Measurements from ENCODE around the gene TMEM38B.
"Not testable (repeated sequence)": the region's sequence is repeated elsewhere in the genome, so short reads cannot be mapped to it uniquely, and the experiment has no call there.

Gene TMEM38B

DNA sequence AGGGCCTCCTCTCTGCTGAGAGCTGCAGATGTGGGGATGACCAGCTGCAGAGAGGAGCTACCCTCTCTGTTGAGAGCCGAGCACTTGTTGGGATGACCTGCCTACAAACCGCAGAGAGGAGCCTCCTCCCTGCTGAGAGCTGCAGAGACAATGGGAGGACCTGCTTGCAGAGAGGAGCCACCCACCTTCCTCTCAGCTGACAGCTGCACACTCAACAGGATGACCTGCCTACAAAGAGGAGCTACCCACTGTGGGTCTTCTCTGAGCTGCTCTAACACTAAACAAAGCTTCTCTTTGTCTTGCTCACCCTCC, 19.6 kb downstream of the TMEM38B start:
- no peak for DNase-seq (ENCODE audit: low read depth in 1 of 2, low spot score in 1 of 2)

- no peak for DNase-seq (ENCODE audit: low read depth in 1 of 2, low spot score in 1 of 2)
Measured at GRCh38 chr9:105716146-105716545, 21.8 kb downstream of the TMEM38B start.

- DNase-seq (ENCODE audit: low read depth in 1 of 2, low spot score in 1 of 2) = no peak
Measured at GRCh38 chr9:105722099-105722498, 27.8 kb downstream of the TMEM38B start.

GRCh38 chr9:105725370-105725769, 31.0 kb downstream of the TMEM38B start:
- DNase-seq (ENCODE audit: low read depth in 1 of 2, low spot score in 1 of 2) = no peak

DNA sequence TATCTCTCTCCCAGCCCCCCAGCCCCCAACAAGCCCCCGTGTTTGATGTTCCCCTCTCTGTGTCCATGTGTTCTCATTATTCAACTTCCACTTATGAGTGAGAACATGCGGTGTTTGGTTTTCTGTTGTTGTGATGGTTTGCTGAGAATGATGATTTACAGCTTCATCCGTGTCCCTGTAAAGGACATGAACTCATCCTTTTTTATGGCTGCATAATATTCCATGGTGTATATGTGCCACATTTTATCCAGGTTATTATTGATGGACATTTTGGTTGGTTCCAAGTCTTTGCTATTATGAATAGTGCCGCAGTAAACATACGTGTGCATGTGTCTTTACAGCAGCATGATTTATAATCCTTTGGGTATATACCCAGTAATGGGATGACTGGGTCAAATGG, 33.9 kb downstream of the TMEM38B start:
- not testable (repeated sequence) for DNase-seq (ENCODE audit: low read depth in 1 of 2, low spot score in 1 of 2)

GRCh38 chr9:105731420-105731819, 37.1 kb downstream of the TMEM38B start:
- not testable (repeated sequence) for DNase-seq (ENCODE audit: low read depth in 1 of 2, low spot score in 1 of 2)

- no peak for DNase-seq (ENCODE audit: low read depth in 1 of 2, low spot score in 1 of 2)
Measured at GRCh38 chr9:105735366-105735765, 41.0 kb downstream of the TMEM38B start.

DNA sequence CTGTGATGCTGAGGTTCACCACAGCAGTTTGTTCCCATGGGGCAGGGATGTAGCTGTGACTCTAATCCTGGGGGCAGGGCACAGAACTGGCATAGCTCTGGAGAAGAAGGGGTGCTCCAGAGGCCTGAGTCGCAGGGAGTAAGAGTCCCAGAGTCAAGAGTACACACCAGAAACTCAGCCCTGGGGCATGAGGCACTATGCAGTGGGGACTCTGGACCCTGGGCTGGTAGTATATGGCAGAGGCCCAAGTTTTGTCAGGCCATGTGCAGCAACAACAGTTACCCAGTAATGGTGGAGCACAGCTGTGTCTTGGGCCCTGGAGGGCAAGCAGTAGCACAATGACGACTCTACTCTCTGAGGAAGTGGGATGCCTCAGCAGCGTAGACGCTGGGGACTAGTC, 42.9 kb downstream of the TMEM38B start:
- DNase-seq (ENCODE audit: low read depth in 1 of 2, low spot score in 1 of 2) = no peak

DNA sequence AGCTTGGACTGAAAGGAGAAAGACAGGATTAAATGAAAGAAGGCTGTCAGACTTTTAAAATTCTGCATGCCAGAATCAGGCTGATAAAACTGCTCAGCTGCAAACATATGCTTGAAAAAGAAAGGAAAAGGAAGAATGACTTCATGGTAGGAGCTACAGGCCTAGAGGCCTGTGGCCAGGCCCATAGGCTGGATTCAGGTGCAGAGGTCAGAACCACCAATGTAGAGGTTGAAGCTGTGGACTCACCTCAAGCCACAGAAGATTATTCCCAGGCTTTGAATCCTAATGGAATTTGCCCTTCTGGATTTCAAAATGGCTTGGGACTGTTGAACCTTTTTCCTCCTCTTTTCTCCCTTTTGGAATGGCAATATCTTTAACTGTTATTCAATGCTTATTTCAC, 47.7 kb downstream of the TMEM38B start:
- DNase-seq (ENCODE audit: low read depth in 1 of 2, low spot score in 1 of 2) = no peak

DNA sequence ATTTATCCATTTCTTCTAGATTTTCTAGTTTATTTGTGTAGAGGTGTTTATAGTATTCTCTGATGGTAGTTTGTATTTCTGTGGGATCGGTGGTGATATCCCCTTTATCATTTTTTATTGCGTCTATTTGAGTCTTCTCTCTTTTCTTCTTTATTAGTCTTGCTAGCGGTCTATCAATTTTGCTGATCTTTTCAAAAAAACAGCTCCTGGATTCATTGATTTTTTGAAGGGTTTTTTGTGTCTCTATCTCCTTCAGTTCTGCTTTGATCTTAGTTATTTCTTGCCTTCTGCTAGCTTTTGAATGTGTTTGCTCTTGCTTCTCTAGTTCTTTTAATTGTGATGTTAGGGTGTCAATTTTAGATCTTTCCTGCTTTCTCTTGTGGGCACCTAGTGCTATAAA, 53.0 kb downstream of the TMEM38B start:
- DNase-seq (ENCODE audit: low read depth in 1 of 2, low spot score in 1 of 2) = not testable (repeated sequence)

- DNase-seq (ENCODE audit: low read depth in 1 of 2, low spot score in 1 of 2) = no peak
Measured at GRCh38 chr9:105751761-105752160, 57.4 kb downstream of the TMEM38B start.

GRCh38 chr9:105757496-105758251, 63.3 kb downstream of the TMEM38B start:
- no peak for DNase-seq (ENCODE audit: low read depth in 1 of 2, low spot score in 1 of 2)

- no peak for DNase-seq (ENCODE audit: low read depth in 1 of 2, low spot score in 1 of 2)
Measured at GRCh38 chr9:105760053-105760452, 65.7 kb downstream of the TMEM38B start.

DNA sequence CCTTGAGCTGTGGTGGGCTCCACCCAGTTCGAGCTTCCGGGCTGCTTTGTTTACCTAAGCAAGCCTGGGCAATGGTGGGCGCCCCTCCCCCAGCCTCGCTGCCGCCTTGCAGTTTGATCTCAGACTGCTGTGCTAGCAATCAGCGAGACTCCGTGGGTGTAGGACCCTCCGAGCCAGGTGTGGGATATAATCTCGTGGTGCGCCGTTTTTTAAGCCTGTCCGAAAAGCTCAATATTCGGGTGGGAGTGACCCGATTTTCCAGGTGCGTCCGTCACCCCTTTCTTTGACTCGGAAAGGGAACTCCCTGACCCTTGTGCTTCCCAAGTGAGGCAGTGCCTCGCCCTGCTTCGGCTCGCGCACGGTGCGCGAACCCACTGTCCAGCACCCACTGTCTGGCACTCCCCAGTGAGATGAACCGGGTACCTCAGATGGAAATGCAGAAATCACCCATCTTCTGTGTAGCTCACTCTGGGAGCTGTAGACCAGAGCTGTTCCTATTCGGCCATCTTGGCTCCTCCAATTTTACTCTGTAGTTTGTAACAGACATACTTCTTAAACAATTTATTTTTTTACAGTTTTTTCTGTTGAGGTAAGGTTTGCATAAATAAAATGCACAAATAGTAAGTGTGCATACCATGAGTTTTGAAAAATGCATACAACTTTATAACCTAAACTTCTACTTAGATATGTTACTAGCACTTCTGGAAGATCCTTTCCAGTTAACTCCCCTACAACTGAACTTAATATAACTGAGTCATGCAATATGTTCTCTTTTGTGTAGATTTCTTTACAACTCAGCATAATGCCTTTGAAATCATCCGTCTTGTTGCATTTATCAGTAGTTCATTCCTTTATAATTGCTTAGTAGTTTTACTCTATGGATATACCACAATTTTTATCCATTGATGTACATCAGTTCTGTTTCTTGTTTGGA, 88.5 kb downstream of the TMEM38B start:
- DNase-seq (ENCODE audit: low read depth in 1 of 2, low spot score in 1 of 2) = not testable (repeated sequence)

- DNase-seq (ENCODE audit: low read depth in 1 of 2, low spot score in 1 of 2) = not testable (repeated sequence)
Measured at GRCh38 chr9:105783495-105783872, 89.1 kb downstream of the TMEM38B start.

DNA sequence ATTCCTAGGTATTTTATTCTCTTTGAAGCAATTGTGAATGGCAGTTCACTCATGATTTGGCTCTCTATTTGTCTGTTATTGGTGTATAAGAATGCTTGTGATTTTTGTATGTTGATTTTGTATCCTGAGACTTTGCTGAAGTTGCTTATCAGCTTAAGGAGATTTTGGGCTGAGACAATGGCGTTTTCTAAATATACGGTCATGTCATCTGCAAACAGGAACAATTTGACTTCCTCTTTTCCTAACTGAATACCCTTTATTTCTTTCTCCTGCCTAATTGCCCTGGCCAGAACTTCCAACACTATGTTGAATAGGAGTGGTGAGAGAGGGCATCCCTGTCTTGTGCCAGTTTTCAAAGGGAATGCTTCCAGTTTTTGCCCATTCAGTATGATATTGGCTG, 92.5 kb downstream of the TMEM38B start:
- DNase-seq (ENCODE audit: low read depth in 1 of 2, low spot score in 1 of 2) = not testable (repeated sequence)

- no peak for DNase-seq (ENCODE audit: low read depth in 1 of 2, low spot score in 1 of 2)
Measured at GRCh38 chr9:105816202-105816744, 121.9 kb downstream of the TMEM38B start.

DNA sequence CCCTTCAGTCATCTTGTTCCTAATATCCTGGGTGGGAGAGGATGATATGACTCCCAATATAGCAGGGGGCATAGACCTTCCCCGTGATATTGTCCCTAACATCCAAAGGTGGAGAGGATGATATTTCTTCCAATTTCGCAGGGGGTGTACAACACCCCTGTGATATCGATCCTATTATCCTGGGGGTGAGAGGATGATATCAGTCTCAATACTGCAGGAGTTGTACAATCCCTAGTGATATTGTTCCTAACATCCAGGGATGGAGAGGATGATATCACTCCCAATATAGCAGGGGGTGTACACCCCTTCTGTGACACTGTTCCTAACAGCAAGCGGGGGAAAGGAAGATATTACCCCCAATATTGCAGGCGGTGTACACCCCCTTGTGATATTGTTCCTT, 122.6 kb downstream of the TMEM38B start:
- DNase-seq (ENCODE audit: low read depth in 1 of 2, low spot score in 1 of 2) = no peak

DNA sequence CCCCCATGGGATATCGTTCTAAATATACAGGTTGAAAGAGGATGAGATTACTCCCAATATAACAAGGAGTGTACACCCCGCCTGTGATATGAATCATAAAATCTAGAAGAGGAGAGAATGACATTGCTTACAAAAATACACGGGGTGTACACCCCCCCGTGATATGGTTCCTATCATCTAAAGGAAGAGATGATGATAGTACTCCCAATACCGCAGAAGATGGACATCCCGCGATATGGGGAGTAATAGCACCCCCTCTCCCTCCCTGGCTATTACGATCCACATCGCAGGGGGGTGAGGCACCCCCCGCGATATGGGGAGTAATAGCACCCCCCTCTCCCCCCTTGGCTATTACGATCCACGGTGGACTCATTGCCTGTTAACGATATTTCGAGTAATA, 124.6 kb downstream of the TMEM38B start:
- no peak for DNase-seq (ENCODE audit: low read depth in 1 of 2, low spot score in 1 of 2)

DNA sequence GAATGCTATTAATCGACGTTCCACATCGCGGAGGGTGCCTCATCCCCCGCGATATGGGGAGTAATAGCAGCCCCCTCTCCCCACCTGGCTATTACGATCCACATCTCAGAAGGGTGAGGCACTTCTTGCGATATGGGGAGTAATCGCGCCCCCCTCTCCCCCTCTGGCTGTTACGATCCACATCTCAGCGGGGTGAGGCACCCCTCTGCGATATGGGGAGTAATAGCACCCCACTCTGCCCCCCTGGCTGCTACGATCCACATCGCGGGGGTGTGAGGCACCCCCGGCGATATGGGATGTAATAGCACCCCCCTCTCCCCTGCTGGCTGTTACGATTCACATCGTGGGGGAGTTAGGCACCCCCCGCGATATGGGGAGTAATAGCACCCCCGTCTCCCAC, 128.5 kb downstream of the TMEM38B start:
- DNase-seq (ENCODE audit: low read depth in 1 of 2, low spot score in 1 of 2) = no peak
